NCI-H524 (cell line): ENCODE measurements around the gene GALNT1.
"Not testable (repeated sequence)": the region's sequence is repeated elsewhere in the genome, so short reads cannot be mapped to it uniquely, and the experiment has no call there.

Experiments used
- DNase-seq, 2 experiments: peaks; one replicate each; lab custom pipeline; 2025; lab: John Stamatoyannopoulos, UW

GALNT1 gene

GRCh38 chr18:35581546-35581897 is at the start of gene GALNT1:
Gene GALNT1 (plus strand): TSS chr18:35581740. CDS start chr18:35654663, 72,923 bp downstream.
- no peak for DNase-seq

GRCh38 chr18:35533916-35534405 is 47.6 kb upstream of the GALNT1 start:
- no peak for DNase-seq

GRCh38 chr18:35535297-35535696 is 46.2 kb upstream of the GALNT1 start:
- no peak for DNase-seq

- DNase-seq = no peak
These were observed 39.2 kb upstream of the GALNT1 start for GRCh38 chr18:35542356-35542755.

GRCh38 chr18:35547008-35547605 is 34.4 kb upstream of the GALNT1 start:
- no peak for DNase-seq

- DNase-seq = no peak
These were observed 32.0 kb upstream of the GALNT1 start for GRCh38 chr18:35549564-35549963.

- DNase-seq = no peak
These were observed 28.2 kb upstream of the GALNT1 start for GRCh38 chr18:35553300-35553699.

GRCh38 chr18:35555538-35555937 is 26.0 kb upstream of the GALNT1 start:
- not testable (repeated sequence) for DNase-seq

GRCh38 chr18:35559867-35560266 is 21.7 kb upstream of the GALNT1 start:
- DNase-seq = no peak

GRCh38 chr18:35564795-35565453 is 16.6 kb upstream of the GALNT1 start:
- no peak for DNase-seq

- no peak for DNase-seq
These were observed 15.5 kb upstream of the GALNT1 start for GRCh38 chr18:35566019-35566418.

GRCh38 chr18:35570182-35570581 is 11.4 kb upstream of the GALNT1 start:
- no peak for DNase-seq

- DNase-seq = no peak
These were observed 10.4 kb upstream of the GALNT1 start for GRCh38 chr18:35571138-35571537.

GRCh38 chr18:35572644-35573043 is 8.9 kb upstream of the GALNT1 start:
- DNase-seq = no peak

- DNase-seq = no peak
These were observed 8.0 kb upstream of the GALNT1 start for GRCh38 chr18:35573531-35573930.

GRCh38 chr18:35576240-35576845 is 5.2 kb upstream of the GALNT1 start:
- not testable (repeated sequence) for DNase-seq

- no peak for DNase-seq
These were observed 4.3 kb upstream of the GALNT1 start for GRCh38 chr18:35577045-35577848.

- DNase-seq = no peak
These were observed 3.1 kb upstream of the GALNT1 start for GRCh38 chr18:35578481-35578880.

- no peak for DNase-seq
These were observed 2.6 kb upstream of the GALNT1 start for GRCh38 chr18:35578936-35579335.

- peak; percentile 2 to 42 for DNase-seq
These were observed 620 bp upstream of the GALNT1 start for GRCh38 chr18:35580701-35581539.

- DNase-seq = peak in 1 of 2 experiments; percentile 17
These were observed 530 bp downstream of the GALNT1 start for GRCh38 chr18:35581898-35582641.
